ENCODE measurements around the gene LIAS.
"Not testable (repeated sequence)": the region's sequence is repeated elsewhere in the genome, so short reads cannot be mapped to it uniquely, and the experiment has no call there.

The LIAS gene

DNA sequence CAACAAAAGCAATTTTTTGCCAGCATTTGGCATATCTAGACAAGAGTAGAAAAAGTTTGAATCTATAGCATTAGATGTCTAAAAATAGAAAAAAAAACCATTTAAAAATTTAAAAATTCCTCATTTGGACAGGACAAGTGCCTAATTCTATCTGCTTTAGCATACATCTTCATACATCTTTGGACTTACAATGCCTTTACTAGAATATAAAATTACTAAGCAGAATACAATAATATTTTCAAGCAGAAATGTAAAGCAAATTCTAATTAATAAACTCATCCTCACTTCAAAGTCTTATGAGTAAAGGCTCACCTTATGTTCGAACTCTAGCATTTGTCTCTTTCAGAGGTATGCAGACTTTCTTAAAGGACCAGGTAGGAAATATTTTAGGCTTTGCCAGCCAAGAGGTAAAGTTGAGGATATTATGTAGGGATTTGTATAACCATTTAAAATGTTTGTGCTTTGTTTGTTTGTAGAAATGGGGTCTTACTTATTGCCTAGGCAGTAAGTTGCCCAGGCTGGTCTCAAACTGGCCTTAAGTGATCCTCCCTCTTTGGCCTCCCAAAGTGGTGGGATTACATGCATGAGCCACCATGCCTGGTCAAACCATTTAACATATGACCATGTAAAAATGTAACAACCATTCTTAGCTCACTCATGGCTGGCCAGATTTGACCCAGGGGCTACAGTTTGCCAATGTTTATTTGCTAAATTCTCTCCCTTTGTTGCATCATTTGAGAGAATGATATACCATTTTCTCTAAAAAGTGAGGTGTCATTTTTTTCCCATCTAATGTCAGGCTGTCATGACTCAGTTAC, 39.3 kb downstream of the LIAS start:
- Mint-ChIP-seq H3K4me1 (ENCODE audit: low read depth) (no peaks in the 10 kb centered on the region), H3K36me3 (ENCODE audit: low read depth) (peaks cover 11% of the 10 kb centered on the region), H3K27me3 (ENCODE audit: low read depth) (peaks cover 5% of the 10 kb centered on the region), H3K9me3 (no peaks in the 10 kb centered on the region), H3K4me3 (no peak overlapping the region), H3K27ac (no peak overlapping the region)
- no peak for DNase-seq (ENCODE audit: low spot score)

DNA sequence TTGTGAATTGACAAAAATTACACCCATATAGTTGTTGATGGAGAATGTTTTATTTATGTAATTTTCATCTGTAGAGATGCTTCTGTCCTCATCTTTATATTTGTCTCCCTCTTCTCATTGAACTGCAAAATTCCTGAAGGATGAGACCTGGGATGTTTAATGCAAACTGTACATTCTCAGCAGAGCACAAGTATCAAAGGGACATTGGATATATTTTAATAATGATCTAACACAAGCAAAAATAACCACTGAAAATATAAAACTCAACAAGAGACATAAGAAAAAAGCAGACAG, 39.8 kb downstream of the LIAS start:
- H3K4me1 Mint-ChIP-seq (ENCODE audit: low read depth): no peaks in the 10 kb centered on the region
- no peak for DNase-seq (ENCODE audit: low spot score)
- H3K27ac Mint-ChIP-seq: no peak overlapping the region
- no peak overlapping the region for H3K4me3 Mint-ChIP-seq
- H3K36me3 Mint-ChIP-seq (ENCODE audit: low read depth): peaks cover 17% of the 10 kb centered on the region
- H3K9me3 Mint-ChIP-seq: no peaks in the 10 kb centered on the region
- H3K27me3 Mint-ChIP-seq (ENCODE audit: low read depth): peaks cover 5% of the 10 kb centered on the region

GRCh38 chr4:39502019-39502663, 43.3 kb downstream of the LIAS start:
- Mint-ChIP-seq H3K4me3 (no peak overlapping the region), H3K36me3 (ENCODE audit: low read depth) (peaks cover 26% of the 10 kb centered on the region), H3K27ac (no peak overlapping the region), H3K9me3 (no peaks in the 10 kb centered on the region), H3K27me3 (ENCODE audit: low read depth) (no peaks in the 10 kb centered on the region), H3K4me1 (ENCODE audit: low read depth) (no peaks in the 10 kb centered on the region)
- DNase-seq (ENCODE audit: low spot score): no peak

GRCh38 chr4:39502664-39503035, 43.8 kb downstream of the LIAS start:
- H3K36me3 Mint-ChIP-seq (ENCODE audit: low read depth): peaks cover 26% of the 10 kb centered on the region
- H3K4me1 Mint-ChIP-seq (ENCODE audit: low read depth); H3K27me3 Mint-ChIP-seq (ENCODE audit: low read depth); H3K27ac Mint-ChIP-seq; H3K9me3 Mint-ChIP-seq; DNase-seq (ENCODE audit: low spot score); H3K4me3 Mint-ChIP-seq: not testable (repeated sequence)

- DNase-seq (ENCODE audit: low spot score): no peak
- Mint-ChIP-seq H3K36me3 (ENCODE audit: low read depth) (peaks cover 26% of the 10 kb centered on the region), H3K27me3 (ENCODE audit: low read depth) (no peaks in the 10 kb centered on the region), H3K9me3 (no peaks in the 10 kb centered on the region), H3K4me3 (no peak overlapping the region), H3K4me1 (ENCODE audit: low read depth) (no peaks in the 10 kb centered on the region), H3K27ac (no peak overlapping the region)
These were observed 45.7 kb downstream of the LIAS start for GRCh38 chr4:39504538-39504937.

DNA sequence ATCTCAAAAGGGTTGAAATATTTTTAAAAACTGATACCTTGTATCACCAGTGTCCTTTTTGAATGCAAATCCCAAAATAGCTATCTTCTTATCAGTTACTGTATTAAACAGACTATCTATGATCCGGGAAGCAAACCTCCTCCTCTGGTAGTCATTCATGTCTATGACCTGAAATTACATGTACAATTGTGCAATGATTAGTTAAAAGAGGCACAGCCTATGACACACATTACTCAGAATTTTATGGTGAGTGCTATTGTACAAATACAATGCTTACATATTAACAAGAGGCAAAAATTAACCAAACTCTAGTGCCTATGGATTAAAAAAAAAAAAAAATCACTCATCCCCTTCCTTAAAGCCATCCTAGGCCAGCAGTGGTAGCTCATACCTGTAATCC, 46.7 kb downstream of the LIAS start:
- Mint-ChIP-seq H3K4me1 (ENCODE audit: low read depth) (no peaks in the 10 kb centered on the region), H3K4me3 (no peak overlapping the region), H3K36me3 (ENCODE audit: low read depth) (peaks cover 26% of the 10 kb centered on the region), H3K27me3 (ENCODE audit: low read depth) (no peaks in the 10 kb centered on the region), H3K27ac (no peak overlapping the region), H3K9me3 (no peaks in the 10 kb centered on the region)
- no peak for DNase-seq (ENCODE audit: low spot score)

DNA sequence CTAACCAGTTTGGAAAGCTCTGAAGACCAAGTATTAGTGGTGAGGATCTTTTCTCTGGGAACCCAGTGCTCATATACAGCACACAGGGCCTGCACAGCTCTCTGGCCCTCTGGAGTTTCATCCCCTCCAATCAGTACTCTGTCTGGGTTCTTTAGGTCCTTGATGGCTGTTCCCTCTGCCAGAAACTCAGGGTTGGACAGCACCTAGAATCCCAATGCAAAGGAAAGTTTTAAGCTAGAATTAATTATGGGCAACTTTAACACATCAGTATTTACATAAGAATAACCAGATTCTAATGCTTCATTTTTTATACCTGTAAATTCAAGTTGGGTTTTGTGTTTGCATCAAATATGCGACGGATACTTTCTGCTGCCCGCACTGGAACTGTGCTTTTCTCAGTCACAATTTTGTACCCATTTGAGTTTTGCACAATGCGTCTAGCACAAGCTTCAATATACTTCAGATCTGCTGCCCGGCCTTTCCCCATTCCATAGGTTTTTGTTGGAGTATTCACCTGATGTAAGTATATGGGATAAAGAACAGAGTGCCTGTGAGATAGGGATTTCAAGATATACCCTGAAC, 51.6 kb downstream of the LIAS start:
- peaks cover 15% of the 10 kb centered on the region for H3K36me3 Mint-ChIP-seq (ENCODE audit: low read depth)
- H3K4me1 Mint-ChIP-seq (ENCODE audit: low read depth): no peaks in the 10 kb centered on the region
- no peaks in the 10 kb centered on the region for H3K27me3 Mint-ChIP-seq (ENCODE audit: low read depth)
- no peak for DNase-seq (ENCODE audit: low spot score)
- no peak overlapping the region for H3K4me3 Mint-ChIP-seq
- H3K9me3 Mint-ChIP-seq: no peaks in the 10 kb centered on the region
- H3K27ac Mint-ChIP-seq: no peak overlapping the region

DNA sequence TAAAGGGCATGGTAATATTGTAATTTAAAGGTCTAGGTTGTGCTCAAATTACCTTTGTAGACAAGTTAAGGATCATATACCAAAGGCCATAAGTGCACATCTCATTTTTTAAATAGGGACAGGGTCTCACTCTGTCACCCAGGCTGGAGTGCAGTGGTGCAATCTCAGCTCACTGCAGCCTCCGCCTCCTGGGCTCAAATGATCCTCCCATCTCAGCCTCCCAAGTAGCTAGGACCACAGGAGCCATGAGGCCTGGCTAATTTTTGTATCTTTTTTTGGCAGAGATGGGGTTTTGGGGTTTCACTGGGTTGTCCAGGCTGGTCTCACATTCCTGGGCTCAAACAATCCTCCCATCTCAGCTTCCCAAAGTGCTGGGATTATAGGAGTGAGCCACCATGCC, 55.4 kb downstream of the LIAS start:
- peaks cover 13% of the 10 kb centered on the region for H3K36me3 Mint-ChIP-seq (ENCODE audit: low read depth)
- H3K4me1 Mint-ChIP-seq (ENCODE audit: low read depth); DNase-seq (ENCODE audit: low spot score); H3K27ac Mint-ChIP-seq; H3K27me3 Mint-ChIP-seq (ENCODE audit: low read depth); H3K9me3 Mint-ChIP-seq; H3K4me3 Mint-ChIP-seq: not testable (repeated sequence)

DNA sequence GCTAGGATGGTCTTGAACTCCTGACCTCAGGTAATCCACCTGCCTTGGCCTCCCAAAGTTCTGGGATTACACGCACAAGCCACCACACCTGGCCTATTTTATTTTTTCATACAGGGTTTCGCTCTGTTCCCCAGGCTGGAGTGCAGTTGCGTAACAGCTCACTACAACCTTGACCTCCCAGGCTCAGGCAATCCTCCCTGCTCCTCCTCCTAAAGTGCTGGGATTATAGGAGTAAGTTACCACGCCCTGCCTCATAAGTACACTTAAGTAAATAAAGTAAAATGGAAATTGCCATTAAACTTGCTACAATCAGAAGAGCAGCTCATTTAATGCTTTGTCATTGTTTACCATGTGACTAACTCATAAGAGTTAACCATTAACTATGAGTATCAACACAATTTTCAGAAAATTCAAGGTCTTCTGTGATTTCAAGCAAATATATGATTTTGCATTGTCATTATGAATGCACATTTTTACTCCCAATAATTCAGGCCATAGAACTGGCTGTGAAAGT, 56.1 kb downstream of the LIAS start:
- Mint-ChIP-seq H3K4me3 (no peak overlapping the region), H3K27ac (no peak overlapping the region), H3K27me3 (ENCODE audit: low read depth) (no peaks in the 10 kb centered on the region), H3K4me1 (ENCODE audit: low read depth) (no peaks in the 10 kb centered on the region), H3K36me3 (ENCODE audit: low read depth) (peaks cover 9% of the 10 kb centered on the region), H3K9me3 (no peaks in the 10 kb centered on the region)
- DNase-seq (ENCODE audit: low spot score): no peak

GRCh38 chr4:39515669-39516401, 57.0 kb downstream of the LIAS start:
- H3K4me3 Mint-ChIP-seq; DNase-seq (ENCODE audit: low spot score); H3K27me3 Mint-ChIP-seq (ENCODE audit: low read depth); H3K4me1 Mint-ChIP-seq (ENCODE audit: low read depth); H3K27ac Mint-ChIP-seq; H3K9me3 Mint-ChIP-seq; H3K36me3 Mint-ChIP-seq (ENCODE audit: low read depth): not testable (repeated sequence)

- Mint-ChIP-seq H3K4me3 (no peak overlapping the region), H3K36me3 (ENCODE audit: low read depth) (peaks cover 9% of the 10 kb centered on the region), H3K4me1 (ENCODE audit: low read depth) (no peaks in the 10 kb centered on the region), H3K9me3 (no peaks in the 10 kb centered on the region), H3K27me3 (ENCODE audit: low read depth) (no peaks in the 10 kb centered on the region), H3K27ac (no peak overlapping the region)
- DNase-seq (ENCODE audit: low spot score): no peak
These were observed 57.6 kb downstream of the LIAS start for GRCh38 chr4:39516407-39516966.

DNA sequence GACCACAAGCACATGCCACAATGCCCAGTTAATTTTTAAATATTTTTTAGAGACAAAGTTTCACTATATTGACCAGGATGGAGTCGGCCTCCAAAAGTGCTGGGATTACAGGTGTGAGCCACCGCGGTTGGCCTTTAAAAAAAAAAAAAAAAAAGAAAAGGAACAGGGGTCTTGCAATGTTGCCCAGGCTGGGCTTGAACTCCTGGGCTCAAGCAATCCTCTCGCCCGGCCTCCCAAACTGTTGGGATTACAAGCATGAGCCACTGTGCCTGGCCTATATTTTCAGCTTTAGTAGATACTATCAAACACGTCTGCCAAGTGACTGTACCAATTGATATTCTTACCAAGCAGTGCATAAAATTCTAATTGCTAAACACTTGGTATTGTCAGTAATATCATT, 59.6 kb downstream of the LIAS start:
- Mint-ChIP-seq H3K4me1 (ENCODE audit: low read depth) (no peaks in the 10 kb centered on the region), H3K9me3 (no peaks in the 10 kb centered on the region), H3K36me3 (ENCODE audit: low read depth) (peaks cover 7% of the 10 kb centered on the region), H3K4me3 (no peak overlapping the region), H3K27me3 (ENCODE audit: low read depth) (no peaks in the 10 kb centered on the region), H3K27ac (no peak overlapping the region)
- DNase-seq (ENCODE audit: low spot score): no peak

DNA sequence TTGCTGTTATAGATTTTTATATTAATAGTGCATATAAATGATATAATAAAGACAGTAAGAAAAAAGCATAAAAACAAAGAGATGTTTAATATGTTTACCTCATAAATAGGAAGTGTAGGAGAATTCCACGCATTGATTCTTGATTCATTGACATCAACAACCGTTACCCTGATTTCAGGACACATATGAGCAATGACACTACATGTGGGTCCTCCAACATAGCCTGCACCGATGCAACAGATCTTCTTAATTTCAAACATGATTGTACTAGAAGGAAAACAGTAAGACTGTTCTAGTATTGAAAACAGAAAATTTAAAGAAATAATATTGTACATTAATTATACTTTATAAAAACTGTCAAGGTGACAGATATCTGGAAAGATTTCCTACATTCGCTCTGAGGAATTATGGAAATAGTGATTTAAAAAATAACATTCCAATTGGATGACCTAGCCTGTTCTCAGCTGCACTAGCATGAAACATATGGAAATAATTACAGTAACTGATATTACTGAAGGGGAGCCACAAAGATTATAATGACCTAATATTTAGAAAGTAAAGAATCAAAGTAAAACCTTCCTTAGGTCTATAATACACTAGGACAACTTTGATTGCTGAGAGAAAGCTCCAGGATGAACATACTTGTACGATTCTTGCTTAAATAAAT, 62.5 kb downstream of the LIAS start:
- Mint-ChIP-seq H3K4me3 (no peak overlapping the region), H3K9me3 (no peaks in the 10 kb centered on the region), H3K4me1 (ENCODE audit: low read depth) (peaks cover 5% of the 10 kb centered on the region), H3K27ac (no peak overlapping the region), H3K27me3 (ENCODE audit: low read depth) (no peaks in the 10 kb centered on the region), H3K36me3 (ENCODE audit: low read depth) (peaks cover 4% of the 10 kb centered on the region)
- no peak for DNase-seq (ENCODE audit: low spot score)

Data from T-helper 2 cell treated with Interferon-gamma antibody and Interleukin-4, amounts not matched to agents 5 μg/mL and 100 μg/mL, for 36 hours (primary cell).